IMR-90 (cell line): ENCODE measurements around the gene TMEM132A.

Experiments used
- BHLHE40 ChIP-seq: fragments of 150-350 bp; IDR thresholded peaks from 2 replicates; pipeline ENCODE4 v1.6.1; 2016; ENCODE audit warnings: mild to moderate bottlenecking, low read depth, low read length
- CEBPB ChIP-seq: IDR thresholded peaks from 2 replicates; pipeline ENCODE4 v1.6.1; 2012; ENCODE audit warnings: low read depth, low read length, improper control_type of control experiment
- MAFK ChIP-seq: IDR thresholded peaks from 2 replicates; pipeline ENCODE4 v1.6.1; 2012; ENCODE audit warnings: low read depth, low read length, improper control_type of control experiment
- MXI1 ChIP-seq: IDR thresholded peaks from 2 replicates; pipeline ENCODE4 v1.6.1; 2012; ENCODE audit warnings: low read depth, mild to moderate bottlenecking, low read length, moderate library complexity, borderline replicate concordance
- POLR2A ChIP-seq: IDR thresholded peaks from 2 replicates; pipeline ENCODE4 v1.6.1; 2012; ENCODE audit warnings: mild to moderate bottlenecking, low read depth, low read length
- RAD21 ChIP-seq: IDR thresholded peaks from 2 replicates; pipeline ENCODE4 v1.6.1; 2012; ENCODE audit warnings: low read length, improper control_type of control experiment
- TF ChIP-seq, protein P1 (sequence below): conservative IDR thresholded peaks from 2 replicates; pipeline ENCODE4 v1.5.1; 2012; ENCODE audit warnings: mild to moderate bottlenecking, low read depth, low read length, improper control_type of control experiment
- TF ChIP-seq, protein P2 (sequence below): fragments of 150-350 bp; IDR thresholded peaks from 2 replicates; pipeline ENCODE4 v1.6.1; 2017; ENCODE audit warnings: mild to moderate bottlenecking, antibody characterized with exemption, low read length, low read depth
- TF ChIP-seq, protein P3 (sequence below): fragments of 150-350 bp; IDR thresholded peaks from 2 replicates; pipeline ENCODE4 v1.6.1; 2016; ENCODE audit warnings: low read depth, mild to moderate bottlenecking, low read length, moderate library complexity, borderline replicate concordance

DNA sequence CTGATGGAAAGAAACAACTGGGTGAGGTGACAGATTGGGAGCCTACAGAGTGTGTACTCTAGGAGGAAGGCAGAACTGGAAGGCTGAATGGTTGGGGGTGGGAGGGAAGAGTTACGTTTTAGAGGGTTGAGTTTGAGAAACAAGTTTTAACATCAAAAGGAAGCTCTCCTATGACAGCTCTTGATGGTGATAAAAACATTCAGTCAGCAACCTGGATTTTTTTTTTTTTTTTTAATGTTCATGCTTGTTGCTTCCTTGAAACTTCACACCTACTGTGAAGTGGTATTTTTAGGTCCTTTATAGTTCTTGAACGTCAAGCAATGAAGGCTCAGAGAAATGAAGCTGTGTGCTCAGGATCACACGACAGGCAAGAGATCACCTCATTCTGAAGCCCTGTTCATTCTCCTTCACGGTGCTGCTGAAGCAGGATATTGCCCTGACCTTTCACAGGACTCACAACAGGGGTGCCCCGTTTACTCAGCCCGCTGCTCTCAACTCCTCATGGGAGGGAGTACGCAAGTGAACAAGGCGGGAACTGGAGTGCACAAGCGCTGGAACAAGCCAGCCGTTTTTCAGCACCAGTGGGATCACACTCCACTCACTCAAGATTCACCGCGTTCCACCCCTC, 11.9 kb upstream of the TMEM132A start:
- no peak for TF ChIP-seq CEBPB
- TF ChIP-seq MAFK = no peak
- TF ChIP-seq, protein P1, sequence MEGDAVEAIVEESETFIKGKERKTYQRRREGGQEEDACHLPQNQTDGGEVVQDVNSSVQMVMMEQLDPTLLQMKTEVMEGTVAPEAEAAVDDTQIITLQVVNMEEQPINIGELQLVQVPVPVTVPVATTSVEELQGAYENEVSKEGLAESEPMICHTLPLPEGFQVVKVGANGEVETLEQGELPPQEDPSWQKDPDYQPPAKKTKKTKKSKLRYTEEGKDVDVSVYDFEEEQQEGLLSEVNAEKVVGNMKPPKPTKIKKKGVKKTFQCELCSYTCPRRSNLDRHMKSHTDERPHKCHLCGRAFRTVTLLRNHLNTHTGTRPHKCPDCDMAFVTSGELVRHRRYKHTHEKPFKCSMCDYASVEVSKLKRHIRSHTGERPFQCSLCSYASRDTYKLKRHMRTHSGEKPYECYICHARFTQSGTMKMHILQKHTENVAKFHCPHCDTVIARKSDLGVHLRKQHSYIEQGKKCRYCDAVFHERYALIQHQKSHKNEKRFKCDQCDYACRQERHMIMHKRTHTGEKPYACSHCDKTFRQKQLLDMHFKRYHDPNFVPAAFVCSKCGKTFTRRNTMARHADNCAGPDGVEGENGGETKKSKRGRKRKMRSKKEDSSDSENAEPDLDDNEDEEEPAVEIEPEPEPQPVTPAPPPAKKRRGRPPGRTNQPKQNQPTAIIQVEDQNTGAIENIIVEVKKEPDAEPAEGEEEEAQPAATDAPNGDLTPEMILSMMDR = no peak
- TF ChIP-seq POLR2A = no peak
- TF ChIP-seq, protein P2, sequence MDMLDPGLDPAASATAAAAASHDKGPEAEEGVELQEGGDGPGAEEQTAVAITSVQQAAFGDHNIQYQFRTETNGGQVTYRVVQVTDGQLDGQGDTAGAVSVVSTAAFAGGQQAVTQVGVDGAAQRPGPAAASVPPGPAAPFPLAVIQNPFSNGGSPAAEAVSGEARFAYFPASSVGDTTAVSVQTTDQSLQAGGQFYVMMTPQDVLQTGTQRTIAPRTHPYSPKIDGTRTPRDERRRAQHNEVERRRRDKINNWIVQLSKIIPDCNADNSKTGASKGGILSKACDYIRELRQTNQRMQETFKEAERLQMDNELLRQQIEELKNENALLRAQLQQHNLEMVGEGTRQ = no peak
- TF ChIP-seq, protein P3, sequence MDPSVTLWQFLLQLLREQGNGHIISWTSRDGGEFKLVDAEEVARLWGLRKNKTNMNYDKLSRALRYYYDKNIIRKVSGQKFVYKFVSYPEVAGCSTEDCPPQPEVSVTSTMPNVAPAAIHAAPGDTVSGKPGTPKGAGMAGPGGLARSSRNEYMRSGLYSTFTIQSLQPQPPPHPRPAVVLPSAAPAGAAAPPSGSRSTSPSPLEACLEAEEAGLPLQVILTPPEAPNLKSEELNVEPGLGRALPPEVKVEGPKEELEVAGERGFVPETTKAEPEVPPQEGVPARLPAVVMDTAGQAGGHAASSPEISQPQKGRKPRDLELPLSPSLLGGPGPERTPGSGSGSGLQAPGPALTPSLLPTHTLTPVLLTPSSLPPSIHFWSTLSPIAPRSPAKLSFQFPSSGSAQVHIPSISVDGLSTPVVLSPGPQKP = no peak
- no peak for TF ChIP-seq BHLHE40
- no peak for TF ChIP-seq MXI1
- no peak for TF ChIP-seq RAD21
